Ishikawa (cell line): ENCODE results near the gene KIF3A.

Experiments
- CEBPB ChIP-seq: IDR thresholded peaks from 2 replicates; pipeline ENCODE4 v1.6.1; 2012
- CREB1 ChIP-seq: IDR thresholded peaks from 2 replicates; pipeline ENCODE4 v1.6.1; 2012; ENCODE audit warnings: low read depth
- EGR1 ChIP-seq: IDR thresholded peaks from 2 replicates; pipeline ENCODE4 v1.6.1; 2012
- EP300 ChIP-seq: IDR thresholded peaks from 2 replicates; pipeline ENCODE4 v1.6.1; 2012; ENCODE audit warnings: borderline replicate concordance
- FOXM1 ChIP-seq: IDR thresholded peaks from 2 replicates; pipeline ENCODE4 v1.6.1; 2012; ENCODE audit warnings: low read depth, borderline replicate concordance
- MAX ChIP-seq: IDR thresholded peaks from 2 replicates; pipeline ENCODE4 v1.6.1; 2012
- NFIC ChIP-seq: IDR thresholded peaks from 2 replicates; pipeline ENCODE4 v1.6.1; 2012
- RAD21 ChIP-seq: IDR thresholded peaks from 2 replicates; pipeline ENCODE4 v1.6.1; 2012; ENCODE audit warnings: low read depth
- REST ChIP-seq: IDR thresholded peaks from 2 replicates; pipeline ENCODE4 v1.6.1; 2012; ENCODE audit warnings: low read depth, mild to moderate bottlenecking
- TAF1 ChIP-seq: IDR thresholded peaks from 2 replicates; pipeline ENCODE4 v1.6.1; 2012; ENCODE audit warnings: low read depth, mild to moderate bottlenecking
- TCF12 ChIP-seq: IDR thresholded peaks from 2 replicates; pipeline ENCODE4 v1.6.1; 2012; ENCODE audit warnings: low read depth
- TEAD4 ChIP-seq: IDR thresholded peaks from 2 replicates; pipeline ENCODE4 v1.6.1; 2012
- USF1 ChIP-seq: IDR thresholded peaks from 2 replicates; pipeline ENCODE4 v1.6.1; 2012
- YY1 ChIP-seq: IDR thresholded peaks from 2 replicates; pipeline ENCODE4 v1.6.1; 2012; ENCODE audit warnings: low read depth
- ZBTB7A ChIP-seq: IDR thresholded peaks from 2 replicates; pipeline ENCODE4 v1.6.1; 2012; ENCODE audit warnings: low read depth

Gene KIF3A

GRCh38 chr5:132760049-132760420 lies 22.7 kb upstream of the KIF3A start:
- TF ChIP-seq EGR1 (no peak), EP300 (no peak), USF1 (no peak), TEAD4 (no peak), YY1 (no peak), RAD21 (no peak), NFIC (no peak), CEBPB (no peak), FOXM1 (no peak), TAF1 (no peak), CREB1 (no peak), ZBTB7A (no peak), REST (no peak), TCF12 (no peak), MAX (no peak)

- TF ChIP-seq RAD21: no peak
- TF ChIP-seq FOXM1: no peak
- no peak for TF ChIP-seq NFIC
- TF ChIP-seq TAF1: no peak
- no peak for TF ChIP-seq EP300
- TF ChIP-seq ZBTB7A: no peak
- TF ChIP-seq TCF12: no peak
- TF ChIP-seq MAX: no peak
- TF ChIP-seq YY1: no peak
- no peak for TF ChIP-seq REST
- no peak for TF ChIP-seq CEBPB
- no peak for TF ChIP-seq EGR1
- no peak for TF ChIP-seq USF1
These were observed 22.0 kb upstream of the KIF3A start for GRCh38 chr5:132759114-132760048.

GRCh38 chr5:132758451-132758850 lies 21.1 kb upstream of the KIF3A start:
- TF ChIP-seq EP300 (no peak), NFIC (no peak), USF1 (no peak), REST (no peak), ZBTB7A (no peak), MAX (no peak), CEBPB (no peak), RAD21 (no peak), TAF1 (no peak), CREB1 (no peak), FOXM1 (no peak), TEAD4 (no peak), YY1 (no peak)
